HG03159 (cell line): ENCODE measurements around the gene LIPM.
"Not testable (repeated sequence)": the region's sequence is repeated elsewhere in the genome, so short reads cannot be mapped to it uniquely, and the experiment has no call there.

Source experiments
- ATAC-seq: cut with Tn5 transposase; IDR thresholded peaks from one replicate; pipeline ENCODE4 v1.9.1; 2021; ENCODE audit warnings: mild to moderate bottlenecking, moderate library complexity; ENCODE audit not compliant: unreplicated experiment

LIPM gene

DNA sequence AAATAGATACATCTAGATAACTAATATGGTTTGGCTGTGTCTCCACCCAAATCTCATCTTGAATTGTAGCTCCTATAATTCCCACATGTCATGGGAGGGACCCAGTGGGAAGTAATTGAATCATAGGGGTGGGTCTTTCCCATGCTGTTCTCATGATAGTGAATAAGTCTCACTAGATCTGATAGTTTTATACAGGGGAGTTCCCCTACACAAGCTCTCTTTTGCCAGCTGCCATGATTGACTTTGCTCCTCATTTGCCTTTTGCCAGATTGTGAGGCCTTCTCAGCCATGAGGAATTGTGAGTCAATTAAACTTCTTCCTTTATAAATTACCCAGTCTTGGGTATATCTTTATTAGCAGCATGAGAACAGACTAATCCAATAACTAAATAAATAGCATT is 35.1 kb downstream of the LIPM start:
- ATAC-seq: not testable (repeated sequence)

DNA sequence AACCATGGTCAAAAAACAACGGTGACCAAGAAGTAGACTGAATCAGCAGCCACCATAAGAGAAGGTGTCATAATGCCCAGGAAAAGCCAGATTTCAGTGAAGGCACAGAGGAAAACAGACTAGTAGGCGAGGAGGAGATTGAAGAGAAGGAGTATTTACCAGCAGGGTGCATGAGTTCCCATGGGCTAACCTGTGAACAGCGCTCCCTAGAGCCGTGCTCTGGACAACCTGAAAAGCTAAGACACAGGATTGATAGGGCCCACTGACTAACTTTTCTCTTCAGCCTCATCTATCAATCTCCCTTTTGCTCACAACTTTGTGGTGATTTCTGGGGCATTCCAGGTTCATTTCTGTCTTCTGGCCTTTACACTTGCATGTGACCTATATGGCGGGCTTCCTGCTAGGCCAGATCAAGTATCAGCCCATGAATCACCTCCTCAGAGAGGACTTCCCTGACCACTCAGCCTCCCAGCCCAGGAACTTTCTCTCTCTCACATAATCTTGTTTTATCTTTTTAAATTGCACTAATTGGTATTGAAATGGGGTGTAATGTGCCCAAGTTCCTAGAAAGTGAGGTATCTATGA is 36.3 kb downstream of the LIPM start:
- no peak for ATAC-seq

DNA sequence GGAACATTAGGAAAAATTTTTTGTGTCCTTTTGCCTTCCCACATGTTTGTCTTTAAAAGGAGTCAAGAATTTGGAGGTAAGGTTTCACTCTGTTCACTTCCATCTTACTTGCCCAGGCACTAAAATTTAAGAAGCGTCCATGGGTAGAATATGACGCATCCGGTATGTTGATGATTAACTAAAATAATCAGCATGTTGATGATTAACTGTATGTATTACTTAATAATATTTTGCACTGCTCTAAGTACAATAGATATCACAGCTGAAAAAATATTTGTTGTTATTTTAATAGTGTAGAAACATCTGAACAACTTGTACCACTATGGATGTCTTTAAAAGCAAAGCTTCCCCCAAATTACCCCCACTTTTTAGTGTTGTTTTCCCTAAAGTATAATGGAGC is 37.6 kb downstream of the LIPM start:
- no peak for ATAC-seq

DNA sequence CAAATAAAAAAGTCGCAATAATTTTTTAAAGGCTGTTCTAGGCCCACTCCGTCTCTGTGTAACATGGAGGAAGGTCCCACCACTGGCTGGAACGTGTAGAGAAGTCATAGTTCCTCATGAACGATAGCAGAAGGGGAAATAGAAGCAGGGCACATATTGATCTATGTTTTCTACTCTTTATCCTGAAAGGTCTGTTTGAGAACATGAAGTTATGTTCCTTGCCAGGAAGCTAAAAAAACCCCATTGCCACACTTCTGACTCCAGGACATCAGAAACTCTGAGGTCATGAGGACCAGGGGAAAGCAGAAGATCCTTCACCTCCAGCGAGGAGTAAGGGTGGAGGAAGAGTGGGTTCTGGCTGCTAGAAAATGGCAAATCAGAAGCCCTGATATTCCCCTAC is 38.4 kb downstream of the LIPM start:
- no peak for ATAC-seq

DNA sequence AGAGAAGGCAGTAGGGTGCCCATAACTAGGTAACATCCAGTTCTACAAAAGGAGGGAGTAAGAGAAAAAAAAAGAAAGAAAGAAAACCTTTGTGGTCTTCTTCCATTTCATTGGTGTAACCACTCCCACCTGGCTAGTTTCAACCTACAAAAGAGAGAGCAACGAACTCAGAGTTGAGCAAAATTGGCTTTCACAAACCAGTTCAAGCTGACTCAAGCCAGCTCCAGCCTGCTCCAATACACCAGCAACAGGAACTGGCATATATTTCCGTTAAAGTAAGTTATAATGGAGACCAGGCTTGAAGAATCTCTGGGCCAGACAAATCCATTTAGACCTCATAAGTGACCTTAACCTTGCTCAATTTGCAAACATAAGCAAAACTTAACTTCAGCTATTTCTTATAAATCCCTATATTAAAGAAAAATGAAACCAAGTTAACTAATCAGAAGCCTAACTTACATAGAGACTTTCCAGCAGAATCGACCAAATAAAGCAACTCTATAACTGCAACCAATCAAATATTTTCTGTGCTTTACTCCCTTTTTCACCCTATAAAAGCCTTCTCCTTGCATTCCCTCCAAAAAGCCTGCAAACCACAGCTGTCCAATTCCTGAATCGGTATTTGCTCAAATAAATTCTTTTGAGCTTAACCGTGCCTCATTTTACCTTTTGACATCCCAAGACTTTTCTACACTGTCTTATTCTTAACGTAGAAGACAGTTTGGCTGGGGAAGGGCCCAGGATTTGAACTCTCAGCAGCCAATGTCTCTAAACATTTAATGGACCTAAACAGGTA is 39.0 kb downstream of the LIPM start:
- ATAC-seq: no peak

DNA sequence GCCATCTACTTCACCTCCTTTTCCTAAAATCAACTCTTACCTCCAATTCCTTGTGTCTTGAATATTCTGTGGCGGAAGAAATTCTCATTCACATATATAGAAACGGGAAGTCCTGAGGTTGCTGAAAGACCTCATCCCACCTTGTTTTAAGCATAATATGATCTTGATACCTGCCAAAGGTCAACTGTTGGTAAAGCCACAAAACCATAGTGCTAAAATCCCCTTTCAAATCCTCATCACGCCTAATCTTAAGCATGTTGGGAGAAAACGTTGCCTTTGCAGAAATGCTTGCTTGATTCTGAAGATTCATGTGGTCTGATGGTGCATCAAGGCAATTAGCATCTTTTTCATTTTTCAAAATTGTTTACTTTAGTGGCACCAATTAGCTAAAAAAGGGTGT is 40.6 kb downstream of the LIPM start:
- ATAC-seq: no peak

DNA sequence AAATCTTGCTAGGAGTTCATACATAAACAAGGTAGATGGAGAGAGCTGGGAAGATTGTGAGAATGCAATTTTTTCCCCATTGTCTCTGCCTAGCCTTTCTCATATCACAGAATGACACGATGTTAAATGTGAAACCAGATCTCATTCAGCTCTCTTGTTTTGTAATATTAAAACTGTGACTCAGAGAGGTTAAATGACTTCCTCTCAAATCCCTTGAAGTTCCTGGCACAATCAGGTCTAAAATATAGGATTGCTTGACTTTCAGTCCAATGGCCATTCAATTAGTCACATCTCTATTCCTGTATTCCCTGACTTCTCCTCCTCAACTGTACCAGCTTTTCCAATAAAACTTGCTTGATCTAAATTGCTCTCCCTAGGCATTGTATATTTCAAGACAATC is 46.0 kb downstream of the LIPM start:
- ATAC-seq: no peak

DNA sequence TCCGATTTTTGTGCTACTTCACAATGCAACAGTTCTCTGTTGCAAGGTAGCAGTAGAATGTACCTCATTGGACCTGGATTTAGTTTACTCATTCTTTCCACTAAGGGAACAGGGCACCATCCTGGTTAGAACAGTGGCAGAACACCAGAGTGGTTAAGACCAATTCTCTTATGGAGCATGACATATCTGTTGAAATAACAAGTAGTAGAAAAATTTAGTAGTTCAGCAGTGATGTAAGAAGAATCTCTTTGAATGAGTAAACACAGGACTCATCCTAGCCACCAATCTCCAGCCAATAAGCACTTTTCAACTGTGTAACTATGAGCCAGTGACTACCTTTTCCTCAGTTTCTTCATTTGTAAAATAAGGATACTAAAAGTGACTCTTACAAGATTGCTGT is 46.7 kb downstream of the LIPM start:
- ATAC-seq: no peak

DNA sequence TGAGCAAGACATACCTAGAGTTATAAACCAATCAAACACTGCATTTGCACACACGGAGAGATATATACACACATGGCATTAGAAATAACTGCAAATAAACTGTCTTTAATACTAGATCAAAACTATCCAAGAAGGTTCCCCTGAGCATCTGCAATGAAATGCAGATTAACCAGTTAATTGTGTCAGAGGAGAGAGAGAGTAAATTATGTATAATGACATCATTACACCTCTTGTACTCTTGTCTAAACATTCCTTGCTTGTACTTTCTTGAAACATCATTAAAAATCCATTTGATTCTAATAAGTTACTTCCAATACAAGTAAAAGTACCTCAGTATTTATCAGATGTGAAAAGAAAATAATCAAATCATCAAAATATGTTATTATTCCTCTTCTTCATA is 48.2 kb downstream of the LIPM start:
- ATAC-seq: no peak

DNA sequence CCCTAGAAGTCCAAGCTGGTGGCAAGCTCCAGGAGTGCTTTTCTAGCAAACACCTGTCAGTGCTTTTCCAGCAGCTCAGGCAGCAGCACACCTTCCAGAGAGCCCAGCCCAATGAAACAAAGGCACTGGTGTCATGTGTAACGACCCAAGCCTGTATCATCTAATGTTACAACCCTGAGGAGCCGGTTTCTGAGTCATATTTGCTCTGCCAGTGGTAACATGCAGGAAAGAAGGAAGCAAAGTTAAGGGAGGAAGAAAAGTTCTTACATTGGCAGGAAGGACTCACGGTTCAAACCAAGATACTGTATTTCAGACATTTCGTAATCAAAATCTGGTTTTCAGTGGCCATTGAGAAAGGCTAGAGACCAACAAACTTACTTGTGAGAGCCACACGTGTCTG is 49.2 kb downstream of the LIPM start, which contains the start of gene ANKRD22:
ANKRD22 (minus strand) TSS at position 139 of the 400 bp plus-strand sequence. CDS start 237 bp downstream, outside the sequence.
- no peak for ATAC-seq

DNA sequence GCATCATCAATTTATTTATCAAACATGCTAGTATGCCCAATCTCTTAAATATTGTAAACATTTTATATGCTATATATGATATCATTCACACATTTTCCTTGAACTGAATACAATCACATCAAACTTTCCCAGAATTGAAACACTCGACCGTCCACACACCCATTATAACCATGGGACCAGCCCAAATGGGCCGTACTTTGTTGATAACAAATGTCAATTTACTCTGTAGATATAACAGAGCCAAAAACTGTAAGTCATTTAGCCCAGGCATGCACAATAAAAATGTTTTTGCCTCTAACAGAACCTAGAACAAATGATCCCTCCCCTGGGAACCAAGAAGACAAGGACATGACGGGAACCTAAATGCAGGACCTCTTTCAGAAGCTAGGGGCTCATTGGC is 49.8 kb downstream of the LIPM start:
- no peak for ATAC-seq

DNA sequence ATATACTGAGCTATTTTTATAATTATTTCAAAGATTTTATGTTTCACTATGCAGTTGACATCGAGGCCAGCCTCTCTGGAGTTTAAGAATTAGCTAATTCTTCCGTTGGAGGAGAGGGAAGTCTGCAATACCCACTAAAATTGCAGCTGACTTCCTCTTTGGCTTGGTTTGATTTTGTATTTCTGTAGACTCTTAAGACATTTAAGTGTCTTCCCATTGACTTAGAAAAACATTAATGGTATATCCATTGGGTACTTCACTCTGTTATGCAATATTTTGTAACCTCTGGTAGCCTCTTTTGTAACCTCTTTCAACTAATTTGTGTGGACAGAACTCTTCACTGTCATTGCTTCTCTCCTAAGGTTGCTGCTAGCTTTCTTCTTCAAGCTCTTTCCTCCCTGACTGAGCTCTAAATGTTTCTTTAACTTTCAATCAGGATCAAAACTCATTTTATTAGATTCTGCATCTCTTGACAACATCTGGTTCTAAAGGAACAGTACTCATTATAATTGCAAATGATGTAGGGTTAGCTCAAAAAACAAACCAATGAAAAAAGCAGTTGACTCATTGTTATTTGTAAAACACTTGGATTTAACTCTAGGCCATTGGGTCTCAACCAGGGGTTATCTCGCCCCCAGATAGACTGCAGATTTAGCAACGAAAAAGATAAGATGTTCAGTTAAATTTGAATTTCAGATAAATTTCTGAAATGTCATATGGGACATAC is 50.8 kb downstream of the LIPM start:
- ATAC-seq: no peak

DNA sequence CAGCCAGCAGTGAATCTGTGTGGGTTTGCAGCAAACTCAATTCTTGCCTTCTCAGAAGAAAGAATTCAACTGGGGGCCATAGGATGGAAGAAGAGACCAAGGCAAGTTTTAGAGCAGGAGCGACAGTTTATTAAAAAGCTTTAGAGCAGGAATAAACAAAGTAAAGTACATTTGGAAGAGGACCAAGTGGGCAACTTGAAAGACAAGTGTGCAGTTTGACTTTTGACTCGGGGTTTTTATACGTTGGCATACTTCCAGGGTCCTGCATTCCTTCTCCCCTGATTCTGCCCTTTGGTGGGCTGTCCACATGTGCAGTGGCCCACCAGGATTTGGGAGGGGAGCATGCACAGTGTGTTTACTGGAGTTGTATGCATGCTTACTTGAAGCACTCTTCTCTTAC is 52.2 kb downstream of the LIPM start:
- ATAC-seq: no peak

DNA sequence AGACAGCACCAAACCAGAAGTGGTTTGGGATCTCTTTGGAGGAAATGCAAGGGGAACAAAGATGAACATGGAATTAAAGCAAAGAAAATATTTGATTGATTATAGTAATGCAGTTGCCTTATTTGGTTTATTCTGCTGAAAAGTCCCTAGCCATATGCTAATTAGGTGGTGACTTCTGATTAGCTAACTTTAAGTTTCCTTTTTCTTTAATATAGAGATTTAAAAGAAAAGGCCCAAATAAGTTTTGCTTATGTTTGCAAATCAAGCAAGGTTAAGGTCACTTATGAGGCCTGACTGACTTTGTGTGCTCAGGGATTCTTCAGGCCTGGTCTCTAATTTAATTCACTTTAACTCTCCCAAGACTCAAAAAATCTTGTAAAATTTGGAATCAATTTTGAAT is 55.3 kb downstream of the LIPM start:
- ATAC-seq: no peak

DNA sequence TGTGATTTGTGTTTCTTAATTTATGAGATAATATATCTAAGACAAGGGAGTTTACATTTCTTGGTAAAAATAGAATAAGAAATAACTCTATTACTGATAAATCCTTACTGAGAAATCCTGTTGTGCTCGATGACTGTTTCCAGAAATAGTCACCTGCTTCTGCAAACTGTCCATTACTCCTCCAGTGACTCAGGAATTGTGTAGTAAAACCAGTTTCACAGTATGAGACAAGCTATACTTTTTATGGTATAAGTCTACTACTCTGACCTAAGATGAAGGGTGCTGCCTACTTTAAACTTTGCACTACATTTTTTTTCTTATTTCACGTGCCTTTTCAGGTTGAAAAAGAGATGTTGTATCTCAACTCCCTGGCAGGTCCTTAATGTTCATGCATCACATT is 56.0 kb downstream of the LIPM start:
- ATAC-seq: no peak

DNA sequence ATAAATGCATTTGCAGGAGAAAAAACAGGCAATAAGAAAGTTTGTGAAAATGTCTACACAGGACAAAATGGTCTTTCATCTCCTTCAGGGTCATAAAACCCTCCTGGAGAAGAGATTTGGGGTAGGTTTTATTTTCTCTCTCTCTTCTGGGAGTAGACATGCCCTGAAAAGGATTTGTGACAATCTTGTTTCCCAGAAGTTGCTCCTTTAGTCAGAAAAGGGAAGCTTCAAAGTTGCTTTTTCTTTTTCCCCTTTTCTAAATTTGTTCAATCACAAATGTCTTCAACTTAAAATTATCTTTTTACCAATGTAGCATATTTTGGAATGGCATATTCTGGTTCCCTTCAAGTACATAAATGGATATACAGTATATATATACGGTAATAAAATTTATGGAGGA is 58.5 kb downstream of the LIPM start:
- ATAC-seq: no peak

DNA sequence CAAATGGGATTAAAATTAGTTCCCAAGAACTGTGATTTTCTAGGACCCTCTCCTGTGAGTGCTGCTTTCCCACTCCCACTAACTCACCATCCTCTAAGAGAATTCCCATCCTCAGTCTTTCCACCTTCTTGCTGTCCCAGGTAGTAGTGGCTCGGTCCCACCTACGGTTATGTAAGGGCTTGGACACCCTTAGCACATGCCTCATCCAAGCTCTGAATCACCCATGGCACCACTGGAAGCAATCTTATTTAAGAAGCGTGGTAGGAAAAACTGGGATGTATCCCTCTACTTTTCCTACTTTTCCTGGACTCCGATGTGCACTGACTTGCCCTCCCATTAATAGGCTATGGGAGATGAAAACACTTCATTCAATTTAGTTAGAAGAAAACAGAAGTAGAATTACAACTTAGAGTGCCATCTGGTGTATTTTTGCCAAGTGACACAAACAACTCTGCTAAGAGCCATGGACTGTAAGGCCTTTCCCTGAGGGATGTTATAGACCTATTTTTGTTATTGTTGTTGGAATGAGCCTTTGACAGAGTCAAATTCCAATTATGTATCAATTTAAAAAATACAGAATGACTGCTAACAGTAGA is 62.8 kb downstream of the LIPM start:
- no peak for ATAC-seq

DNA sequence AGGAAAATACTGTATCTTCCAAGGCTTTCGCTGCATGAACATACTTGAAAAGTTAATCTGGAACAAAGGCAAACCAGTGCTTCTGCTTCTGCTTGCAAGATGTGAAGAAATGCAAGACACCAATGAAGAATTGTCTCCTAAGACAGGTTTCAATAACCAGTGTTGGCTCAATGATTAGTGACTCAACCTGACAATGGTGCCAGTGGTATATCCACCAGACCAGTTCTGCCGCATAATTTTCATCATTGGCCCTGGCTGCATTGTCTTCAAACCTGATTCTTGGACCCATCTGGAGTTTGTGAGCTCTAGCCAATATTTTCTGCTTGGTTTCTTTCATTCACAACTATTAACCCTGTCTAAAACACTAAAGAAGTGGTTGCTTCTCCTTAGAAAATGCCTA is 63.9 kb downstream of the LIPM start:
- no peak for ATAC-seq

DNA sequence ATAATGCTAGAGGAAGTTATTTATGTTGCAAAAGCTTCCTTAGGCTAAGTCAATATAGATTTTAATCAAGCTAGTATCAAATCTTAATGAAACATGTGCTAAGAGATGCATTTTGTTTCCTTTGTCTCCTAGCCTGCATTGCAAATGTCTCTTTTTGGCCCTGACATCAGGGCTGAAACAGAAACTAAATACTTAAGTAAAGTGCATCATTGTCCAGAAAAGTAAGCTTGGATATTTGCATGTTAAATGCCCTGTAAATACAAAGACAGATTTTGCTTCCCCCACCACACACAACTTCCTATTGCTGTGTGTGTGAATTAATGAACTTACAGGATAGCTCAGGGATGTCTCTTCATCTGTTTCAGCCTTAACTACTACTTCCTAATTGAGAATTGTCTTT is 67.6 kb downstream of the LIPM start:
- no peak for ATAC-seq
